ENCODE results near the gene DUOXA1.
A peak's percentile ranks its signal among the peaks of the same experiment; 100 is the strongest.
"Not testable (repeated sequence)": the region's sequence is repeated elsewhere in the genome, so short reads cannot be mapped to it uniquely, and the experiment has no call there.

Gene DUOXA1

DNA sequence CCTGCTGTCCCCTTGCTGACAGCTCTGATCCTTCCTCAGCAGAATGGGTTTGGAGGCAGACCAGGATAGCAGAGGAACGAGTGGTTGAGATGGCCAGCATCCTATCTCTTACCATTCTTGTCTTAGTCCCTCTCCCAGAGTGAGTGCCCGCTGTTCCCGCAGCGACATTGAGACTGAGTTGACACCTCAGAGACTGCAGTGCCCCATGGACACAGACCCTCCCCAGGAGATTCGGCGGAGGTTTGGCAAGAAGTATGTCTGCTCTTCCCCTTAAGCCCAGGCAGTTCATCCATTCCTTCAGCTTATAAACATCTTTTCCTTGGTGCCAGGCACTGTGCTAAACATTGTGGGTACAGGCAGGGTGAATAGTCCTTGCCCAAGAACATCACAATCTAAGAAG is 21.3 kb upstream of the DUOXA1 start:
- no peak for DNase-seq (ENCODE audit: low spot score)

DNA sequence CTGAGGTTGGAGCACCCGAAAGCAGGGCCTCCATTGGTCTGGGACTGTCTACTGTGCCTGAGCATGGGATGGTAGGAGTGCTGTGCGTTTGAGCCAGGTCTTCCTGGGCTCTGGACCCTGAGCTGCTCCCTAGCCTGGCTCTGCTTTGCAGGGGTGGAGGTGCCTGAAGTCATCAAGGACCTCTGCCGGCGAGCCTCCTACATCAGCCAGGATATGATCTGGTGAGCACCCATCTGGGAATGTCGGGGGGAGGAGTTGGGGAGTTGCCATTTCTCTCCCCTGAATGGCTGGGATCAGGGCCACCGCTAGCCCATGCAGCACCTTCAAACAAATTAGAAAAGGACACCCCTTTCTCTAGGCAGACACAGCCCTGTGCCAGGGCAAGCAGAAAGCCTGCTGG is 20.8 kb upstream of the DUOXA1 start:
- DNase-seq (ENCODE audit: low spot score) = no peak

DNA sequence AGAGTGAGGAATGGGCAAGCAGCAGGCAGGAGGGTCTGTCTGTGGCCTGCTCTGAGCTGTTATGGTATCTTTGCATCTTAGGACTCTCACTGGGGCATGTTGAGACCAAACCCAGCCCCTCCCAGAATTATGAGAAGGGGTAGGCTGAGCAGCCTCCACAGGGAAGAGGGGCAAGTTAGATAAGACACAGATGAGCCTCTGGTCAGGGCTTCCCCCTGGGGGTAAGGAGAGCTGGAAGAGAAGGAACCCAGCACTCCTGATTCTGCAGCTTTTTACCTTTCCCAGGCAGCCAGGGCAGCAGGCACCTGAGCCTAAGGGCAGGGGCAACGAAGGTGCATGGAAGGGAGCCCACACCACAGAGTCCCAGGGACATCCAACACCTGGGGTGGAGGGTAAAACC is 19.4 kb upstream of the DUOXA1 start:
- no peak for DNase-seq (ENCODE audit: low spot score)

- DNase-seq (ENCODE audit: low spot score) = no peak
Observed at GRCh38 chr15:45148076-45149059, 18.7 kb upstream of the DUOXA1 start.

DNA sequence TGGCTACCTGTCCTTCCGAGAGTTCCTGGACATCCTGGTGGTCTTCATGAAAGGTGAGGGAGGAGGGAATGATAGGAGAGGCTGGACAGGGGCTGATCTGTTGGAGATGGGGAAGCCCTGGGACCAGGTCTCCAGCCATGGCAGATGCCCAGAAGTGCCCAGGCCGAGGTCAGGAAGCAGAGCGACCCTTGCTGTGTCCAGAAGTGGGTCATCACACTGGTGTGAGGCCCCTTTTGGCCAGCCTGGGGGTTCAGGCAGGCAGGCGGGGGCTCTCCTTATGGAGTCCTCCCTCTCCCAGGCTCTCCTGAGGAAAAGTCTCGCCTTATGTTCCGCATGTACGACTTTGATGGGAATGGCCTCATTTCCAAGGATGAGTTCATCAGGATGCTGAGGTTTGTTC is 17.9 kb upstream of the DUOXA1 start:
- no peak for DNase-seq (ENCODE audit: low spot score)

DNA sequence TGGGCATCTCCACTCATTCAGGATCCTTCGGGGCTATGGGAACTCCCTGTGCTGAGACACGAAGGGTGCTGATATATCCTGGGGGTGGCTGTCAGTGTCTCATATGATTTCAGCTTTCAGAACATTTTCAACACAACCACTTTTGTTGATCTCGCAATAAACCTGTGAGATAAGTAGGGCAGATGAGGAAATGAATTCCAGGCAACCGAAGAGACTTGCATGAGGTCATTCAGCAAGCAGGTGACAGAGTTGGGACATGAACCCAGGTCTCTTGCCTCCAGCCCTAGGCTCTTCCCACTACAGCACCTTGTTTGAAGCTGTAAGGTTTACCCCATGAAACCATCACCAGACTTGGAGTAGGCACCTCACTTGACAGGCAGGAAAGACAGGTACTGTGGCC is 16.7 kb upstream of the DUOXA1 start:
- no peak for DNase-seq (ENCODE audit: low spot score)

GRCh38 chr15:45144775-45145174 is 15.1 kb upstream of the DUOXA1 start:
- DNase-seq (ENCODE audit: low spot score) = no peak

- DNase-seq (ENCODE audit: low spot score) = no peak
Observed at GRCh38 chr15:45143946-45144345, 14.3 kb upstream of the DUOXA1 start.

DNA sequence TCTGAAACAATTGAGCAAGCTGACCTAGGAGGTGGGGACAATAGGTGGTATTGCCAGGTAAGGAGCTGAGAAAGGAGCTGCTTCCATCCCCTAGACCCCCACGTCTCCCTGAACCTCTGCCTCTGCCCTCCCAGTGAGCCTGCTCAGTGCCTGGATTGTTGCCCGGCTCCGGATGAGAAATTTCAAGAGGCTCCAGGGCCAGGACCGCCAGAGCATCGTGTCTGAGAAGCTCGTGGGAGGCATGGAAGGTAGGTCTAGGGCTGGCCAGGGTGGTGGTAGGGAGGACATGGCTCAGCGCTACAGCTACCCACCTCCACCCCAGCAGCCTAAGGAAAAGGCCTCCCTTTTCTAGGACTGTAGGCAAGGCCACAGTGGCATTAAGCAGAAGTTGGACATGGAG is 13.4 kb upstream of the DUOXA1 start:
- DNase-seq (ENCODE audit: low spot score) = no peak

GRCh38 chr15:45141386-45141785 is 11.7 kb upstream of the DUOXA1 start:
- no peak for DNase-seq (ENCODE audit: low spot score)

DNA sequence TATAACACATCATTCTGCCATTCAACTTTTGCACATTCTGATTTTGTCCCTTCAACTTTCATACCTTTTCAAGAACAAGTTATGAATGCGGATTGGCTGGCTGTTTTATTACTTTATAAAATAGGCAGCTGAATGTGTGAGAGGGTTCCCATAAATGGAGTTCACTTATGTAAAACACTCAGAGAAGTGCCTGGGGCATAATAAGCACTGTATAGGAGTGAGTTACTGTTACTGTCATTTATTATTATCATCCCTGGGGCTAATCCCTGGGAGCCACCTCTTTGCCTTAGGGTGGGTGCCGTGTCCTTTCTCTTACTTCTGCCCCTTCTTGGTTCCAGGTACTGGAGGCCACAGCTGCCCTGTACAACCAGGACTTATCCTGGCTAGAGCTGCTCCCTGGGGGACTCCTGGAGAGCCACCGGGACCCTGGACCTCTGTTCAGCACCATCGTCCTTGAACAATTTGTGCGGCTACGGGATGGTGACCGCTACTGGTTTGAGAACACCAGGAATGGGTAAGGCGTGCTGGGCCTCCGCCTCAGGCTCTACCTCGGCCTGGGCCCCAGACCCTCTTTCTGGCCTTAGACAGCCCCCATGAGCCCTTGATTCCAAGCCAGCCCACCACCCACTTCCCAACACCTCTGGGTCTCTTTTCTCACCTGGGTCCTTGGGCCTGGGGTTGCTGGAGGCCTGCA is 11.0 kb upstream of the DUOXA1 start:
- no peak for DNase-seq (ENCODE audit: low spot score)

- DNase-seq (ENCODE audit: low spot score) = no peak
Observed at GRCh38 chr15:45139770-45140169, 10.1 kb upstream of the DUOXA1 start.

- DNase-seq (ENCODE audit: low spot score) = no peak
Observed at GRCh38 chr15:45138814-45139765, 9.4 kb upstream of the DUOXA1 start.

DNA sequence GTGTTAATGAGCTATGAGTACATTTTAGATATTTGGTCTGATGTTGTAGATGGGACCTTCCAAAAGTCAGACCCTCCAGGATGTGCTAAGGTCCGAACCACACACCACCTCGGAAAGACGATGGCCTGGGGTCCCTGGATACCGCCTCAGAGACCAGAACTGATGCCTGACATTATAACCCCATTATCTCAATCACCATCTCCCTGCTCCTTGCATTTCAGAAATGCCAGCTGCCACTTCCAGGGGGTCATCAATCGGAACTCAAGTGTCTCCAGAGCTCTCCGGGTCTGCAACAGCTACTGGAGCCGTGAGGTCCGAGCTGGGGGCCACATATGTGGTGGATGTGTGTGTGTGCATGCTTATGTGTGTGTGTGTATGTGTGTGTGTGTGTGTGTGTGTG is 8.0 kb upstream of the DUOXA1 start:
- no peak for DNase-seq (ENCODE audit: low spot score)

GRCh38 chr15:45136378-45136764 is 6.7 kb upstream of the DUOXA1 start:
- peak; percentile 17 for DNase-seq (ENCODE audit: low spot score)

DNA sequence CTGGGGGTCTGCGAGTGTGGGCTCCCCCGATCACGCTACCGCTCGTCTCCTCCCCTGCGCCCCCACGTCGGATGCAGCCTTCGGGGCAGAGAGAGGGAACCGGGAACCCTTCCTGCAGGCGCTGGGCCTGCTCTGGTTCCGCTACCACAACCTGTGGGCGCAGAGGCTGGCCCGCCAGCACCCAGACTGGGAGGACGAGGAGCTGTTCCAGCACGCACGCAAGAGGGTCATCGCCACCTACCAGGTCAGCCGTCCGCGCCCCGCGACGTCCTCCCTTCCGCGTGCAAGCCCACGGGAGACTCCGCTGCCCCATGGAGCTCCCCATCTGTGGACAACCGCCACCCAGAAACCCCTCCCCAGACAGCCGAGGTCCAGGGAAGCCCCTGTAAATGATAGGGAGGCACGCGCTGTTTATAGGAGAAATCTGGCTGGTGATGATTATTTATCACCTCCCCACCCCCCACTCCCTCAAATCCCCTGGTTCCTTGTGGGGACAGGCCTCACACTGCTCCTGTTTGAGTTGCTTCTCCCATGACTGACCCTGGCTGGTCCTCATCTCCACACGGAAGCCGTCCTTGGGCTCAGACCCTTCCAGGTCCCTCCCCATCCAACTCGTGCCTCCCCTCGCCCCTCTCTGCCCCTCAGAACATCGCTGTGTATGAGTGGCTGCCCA is 6.2 kb upstream of the DUOXA1 start:
- DNase-seq (ENCODE audit: low spot score) = not testable (repeated sequence)

DNA sequence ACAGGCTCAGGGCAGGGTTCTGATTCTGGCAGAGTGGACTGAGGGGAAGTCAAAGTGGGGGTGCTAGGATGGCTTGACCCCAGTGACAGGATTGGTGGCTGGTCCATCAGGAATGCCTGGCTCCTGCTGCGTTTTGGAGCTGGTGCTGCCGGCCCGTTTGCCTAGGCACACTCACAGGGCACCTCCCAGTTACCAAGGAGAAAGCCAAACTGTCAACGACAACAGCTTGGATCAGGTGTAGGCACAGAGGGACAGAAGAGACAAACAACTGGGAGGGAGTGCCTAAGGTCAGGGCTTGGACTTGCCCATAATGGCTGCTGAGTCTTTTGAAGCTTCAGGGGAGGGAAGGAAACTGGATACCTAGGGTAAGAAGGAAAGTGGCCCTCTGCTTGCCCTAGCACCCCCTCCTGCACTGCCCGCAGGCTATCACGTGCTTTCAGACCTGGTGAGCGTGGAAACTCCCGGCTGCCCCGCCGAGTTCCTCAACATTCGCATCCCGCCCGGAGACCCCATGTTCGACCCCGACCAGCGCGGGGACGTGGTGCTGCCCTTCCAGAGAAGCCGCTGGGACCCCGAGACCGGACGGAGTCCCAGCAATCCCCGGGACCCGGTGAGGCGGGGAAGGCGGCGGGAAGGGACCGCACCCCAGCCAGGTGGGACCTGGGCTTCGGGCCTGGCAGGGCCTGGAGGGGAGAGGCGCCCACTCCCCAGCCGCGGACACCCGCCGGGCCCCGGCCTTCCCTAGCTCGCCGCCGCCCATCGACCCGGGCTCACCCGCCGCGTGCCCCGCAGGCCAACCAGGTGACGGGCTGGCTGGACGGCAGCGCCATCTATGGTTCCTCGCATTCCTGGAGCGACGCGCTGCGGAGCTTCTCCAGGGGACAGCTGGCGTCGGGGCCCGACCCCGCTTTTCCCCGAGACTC is 5.3 kb upstream of the DUOXA1 start:
- DNase-seq (ENCODE audit: low spot score) = no peak

GRCh38 chr15:45134046-45134445 is 4.4 kb upstream of the DUOXA1 start:
- DNase-seq (ENCODE audit: low spot score) = no peak

- DNase-seq (ENCODE audit: low spot score) = no peak
Observed at GRCh38 chr15:45133561-45133920, 3.9 kb upstream of the DUOXA1 start.

DNA sequence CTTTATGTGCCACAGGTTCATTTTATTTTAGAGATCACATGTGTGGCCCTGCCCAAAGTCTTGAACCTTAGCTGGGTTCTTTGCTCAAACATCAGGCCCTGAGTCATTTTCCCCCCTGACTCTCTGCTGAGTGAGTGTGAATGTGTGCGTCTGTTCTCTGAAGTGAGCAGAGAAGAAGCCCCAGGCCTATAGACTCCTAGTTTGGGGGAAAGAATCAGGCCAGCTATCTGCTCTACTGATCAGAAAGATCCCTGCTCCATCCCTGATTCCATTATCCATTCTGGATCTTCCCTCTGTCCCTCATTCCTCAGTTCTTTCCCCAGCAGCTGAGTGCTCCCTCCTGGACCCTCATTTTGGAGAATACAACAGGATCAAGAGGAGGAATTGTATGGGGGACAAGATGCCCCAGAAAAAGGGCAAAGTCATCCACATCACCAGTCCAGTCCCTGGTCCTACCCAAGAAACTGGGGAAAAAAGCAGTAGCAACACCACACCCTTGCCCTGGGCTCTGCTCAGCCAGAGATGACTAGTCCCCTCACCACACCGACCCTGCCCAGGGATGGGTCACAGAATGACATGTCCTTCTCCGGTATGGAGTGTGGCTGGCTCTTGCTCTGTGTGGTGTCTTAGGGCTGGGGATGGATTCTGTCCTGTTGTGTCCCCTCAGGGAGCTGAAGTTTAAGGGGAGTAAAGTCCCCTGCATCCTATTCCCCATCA is 3.3 kb upstream of the DUOXA1 start:
- no peak for DNase-seq (ENCODE audit: low spot score)

All from NAMALWA (cell line).